Spleen (tissue), 11 donors: ENCODE measurements around the gene FOXO6. TPM values are rescaled to one million over a fixed set of nuclear protein-coding genes. Genes with fewer than 3 reads are reported as not detected.
"Not testable (repeated sequence)": the region's sequence is repeated elsewhere in the genome, so short reads cannot be mapped to it uniquely, and the experiment has no call there.

Experiments
- DNase-seq: peaks from one replicate; pipeline ENCODE4 v3.0.0-alpha.2; 2020
- H3K27ac ChIP-seq, 8 donors: fragments of 200-600 bp; sonication (generic) in 7 of 8; 1 replicate in 4 of 8; 2 replicates in 4 of 8; pipeline versions ENCODE4 v1.5.0 to v1.8.0; 2016 to 2021; ENCODE audit warnings: inconsistent platforms in 4 of 8, mild to moderate bottlenecking in 4 of 8, moderate library complexity in 1 of 8
- H3K27me3 ChIP-seq, 7 donors: fragments of 200-600 bp; sonication (generic) in 6 of 7; replicated peaks in 1 of 7; 1 replicate in 4 of 7; 2 replicates in 3 of 7; pipeline versions ENCODE4 v1.5.0 to v1.8.0; 2016 to 2021; ENCODE audit warnings: inconsistent platforms in 3 of 7, mild to moderate bottlenecking in 1 of 7
- H3K36me3 ChIP-seq, 6 donors: fragments of 200-600 bp; sonication (generic) in 5 of 6; 1 replicate in 4 of 6; 2 replicates in 2 of 6; pipeline versions ENCODE4 v1.5.0 to v1.8.0; 2016 to 2021; ENCODE audit warnings: inconsistent platforms in 2 of 6
- H3K4me1 ChIP-seq, 6 donors: fragments of 200-600 bp; sonication (generic) in 5 of 6; 1 replicate in 3 of 6; 2 replicates in 3 of 6; pipeline versions ENCODE4 v1.5.0 to v1.8.0; 2016 to 2021; ENCODE audit warnings: inconsistent platforms in 3 of 6
- H3K4me3 ChIP-seq, 8 donors: fragments of 200-600 bp; sonication (generic) in 7 of 8; 1 replicate in 4 of 8; 2 replicates in 4 of 8; pipeline versions ENCODE4 v1.5.0 to v1.8.0; 2016 to 2021; ENCODE audit warnings: inconsistent platforms in 4 of 8, mild to moderate bottlenecking in 4 of 8, moderate library complexity in 2 of 8
- H3K9me3 ChIP-seq, 8 donors: fragments of 200-600 bp; sonication (generic) in 7 of 8; 1 replicate in 4 of 8; 2 replicates in 4 of 8; pipeline versions ENCODE4 v1.5.0 to v1.8.0; 2016 to 2021; ENCODE audit warnings: inconsistent platforms in 4 of 8
- CTCF ChIP-seq, 11 experiments: fragments of 200-600 bp in 7 of 11; fragments of 450-650 bp in 4 of 11; sonication (generic) in 4 of 11; IDR thresholded peaks in 8 of 11; conservative IDR thresholded peaks in 3 of 11; 1 replicate in 7 of 11; 2 replicates in 4 of 11; pipeline versions ENCODE4 v1.4.0 to v1.8.0; 2016 to 2021; ENCODE audit warnings: antibody characterized with exemption in 11 of 11, inconsistent platforms in 4 of 11, mild to moderate bottlenecking in 1 of 11
- POLR2A ChIP-seq, 3 donors: fragments of 450-650 bp; IDR thresholded peaks; one replicate each; pipeline ENCODE4 v1.5.1; 2017; ENCODE audit warnings: antibody characterized with exemption in 3 of 3, mild to moderate bottlenecking in 1 of 3
- POLR2AphosphoS5 ChIP-seq, 3 donors: sonication (generic); formaldehyde crosslinking; IDR thresholded peaks; one replicate each; pipeline ENCODE4 v1.5.1; 2017; ENCODE audit warnings: antibody characterized with exemption in 3 of 3
- WGBS, 5 donors: extraction: QIAGEN DNeasy Blood & Tissue Kit in 3 of 5; methylation state at CpG; one replicate each; pipeline versions ENCODE4 v1.1.5 to v1.1.7; 2013 to 2018; 5-methylcytosine and 5-hydroxymethylcytosine counted together
- intact Hi-C: fragments of 100-400 bp; cut with DNase I; formaldehyde crosslinking; loops from one replicate; pipeline ENCODE4 v1.15.0; 2023; ENCODE audit warnings: low total_unique reads
- polyA plus RNA-seq, 3 donors: library from polyadenylated mRNA; stranded (reverse); fragments of 200-250 nt; gene quantifications; one replicate each; pipeline ENCODE4 v1.2.1, GENCODE V29; 2013
- total RNA-seq, 7 donors: library from RNA; depleted of rRNA in 3 of 7; stranded (reverse); fragments of >200 nt in 3 of 7; fragmentation: NEBNext Ultra II Directional in 4 of 7; extraction: Animal tissue kit (Norgen Biotek cat#: 25700) in 4 of 7; gene quantifications; one replicate each; pipeline versions ENCODE4 v1.1.0 to v1.2.1, GENCODE V29; 2016 to 2021
- donor health status: healthy with polysubstance abuse.
- donor health status: DM: no; HTN: no; CAD: no; lungs with moderate emphysema.
- donor health status: DM: no; HTN: no; CAD: no.
- donor health status: Bipolar disorder and iron deficiency.
- donor health status: healthy.
- donor health status: DM: no; HTN: no; CAD: no.
- donor health status: DM: yes; HTN: yes; CAD: no.

Gene FOXO6
- total and polyA plus RNA-seq, 10 donors = 0.14 to 1.6 (median 0.32) TPM; not detected in 1

DNA sequence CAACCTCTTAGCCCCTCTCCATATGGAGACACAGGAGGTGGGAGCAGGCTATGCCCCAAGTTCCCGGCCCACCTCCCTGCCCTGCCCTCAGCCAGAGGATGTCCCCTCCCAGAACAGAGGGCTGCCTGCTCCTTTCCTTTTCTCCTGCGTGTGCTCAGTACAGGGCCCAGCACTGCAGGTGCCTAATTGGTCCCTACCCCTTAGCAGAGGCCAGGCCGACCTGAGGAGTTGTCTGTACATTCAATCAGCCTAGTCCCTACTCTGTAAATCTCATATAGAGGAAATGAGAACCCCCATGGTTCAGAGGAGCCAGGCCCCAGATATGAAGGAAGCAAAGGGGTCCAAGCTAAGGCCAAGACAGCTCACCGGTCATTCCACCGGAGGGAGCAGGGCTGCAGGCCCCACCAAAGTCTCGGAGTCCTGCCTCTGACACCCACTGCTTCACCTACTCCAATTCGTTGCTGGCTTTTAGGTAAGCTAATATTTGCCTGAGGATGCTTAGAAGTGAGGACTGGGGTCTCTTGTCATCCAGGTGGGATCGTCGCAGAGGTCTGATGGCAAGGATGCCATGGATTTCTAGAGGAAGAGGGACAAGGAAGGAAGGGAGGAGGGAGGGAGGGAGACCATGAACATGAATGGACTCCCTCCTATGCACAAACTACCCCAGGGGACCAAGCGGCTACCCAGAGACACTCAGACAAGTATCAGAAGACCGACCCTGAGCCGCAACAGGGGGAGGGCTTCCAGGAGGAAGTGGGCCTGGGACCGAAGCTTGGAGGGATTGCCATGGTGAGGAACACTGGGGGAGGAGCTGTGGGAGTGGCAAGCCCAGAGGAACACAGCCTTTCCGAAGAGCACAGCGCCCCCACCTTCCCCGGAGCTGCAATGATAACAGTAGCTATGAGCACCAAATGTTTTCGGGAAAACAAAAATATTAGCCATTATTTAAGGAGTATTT lies 30.4 kb upstream of the FOXO6 start:
- H3K4me1 ChIP-seq = no peaks in the 10 kb centered on the region
- no peak overlapping the region for H3K27ac ChIP-seq
- TF ChIP-seq POLR2A (IDR thresholded peaks at IDR 0.05) (no peak), POLR2AphosphoS5 (IDR thresholded peaks at IDR 0.05) (no peak), CTCF (IDR thresholded peaks at IDR 0.05 in 8 of 11, conservative IDR thresholded peaks at IDR 0.05 in 3 of 11) (no peak)
- no peaks in the 10 kb centered on the region for H3K36me3 ChIP-seq
- 59 to 69% (median 65%) methylated on average over 17 of the region's 17 CpGs for WGBS, 5 donors
- H3K27me3 ChIP-seq = peaks cover 0 to 9% (median 0%) of the 10 kb centered on the region in 7 donors
- H3K9me3 ChIP-seq = peaks cover 0 to 11% (median 0%) of the 10 kb centered on the region in 8 donors
- DNase-seq = no peak
- intact Hi-C loops = no loop called here
- no peak overlapping the region for H3K4me3 ChIP-seq

DNA sequence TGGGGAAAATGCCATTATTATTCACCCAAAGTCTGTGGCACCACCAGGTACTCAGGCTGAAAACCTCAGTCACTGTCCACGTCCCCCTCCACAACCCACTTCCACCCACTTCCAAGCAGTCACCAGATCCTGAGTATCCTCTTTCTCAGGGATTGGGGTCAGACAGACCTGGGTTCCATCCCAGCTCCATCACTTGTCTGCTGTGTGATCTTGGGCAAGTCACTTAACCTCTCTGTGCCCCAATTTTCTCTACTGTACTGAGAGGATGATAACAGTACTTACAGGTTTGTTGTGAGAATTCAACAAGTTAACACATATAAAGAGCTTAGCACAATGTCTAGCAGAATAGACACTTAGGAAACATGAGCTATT lies 29.7 kb upstream of the FOXO6 start:
- TF ChIP-seq CTCF (IDR thresholded peaks at IDR 0.05 in 8 of 11, conservative IDR thresholded peaks at IDR 0.05 in 3 of 11) (no peak), POLR2AphosphoS5 (IDR thresholded peaks at IDR 0.05) (no peak), POLR2A (IDR thresholded peaks at IDR 0.05) (no peak)
- Histone ChIP-seq H3K36me3 (no peaks in the 10 kb centered on the region), H3K4me3 (no peak overlapping the region), H3K27ac (no peak overlapping the region), H3K27me3 (peaks cover 0 to 9% (median 0%) of the 10 kb centered on the region in 7 donors), H3K4me1 (no peaks in the 10 kb centered on the region), H3K9me3 (peaks cover 0 to 11% (median 0%) of the 10 kb centered on the region in 8 donors)
- 57 to 68% (median 63%) methylated on average over 1 of the region's 1 CpG for WGBS, 5 donors
- intact Hi-C loops = no loop called here
- no peak for DNase-seq

GRCh38 chr1:41332161-41332560 lies 29.1 kb upstream of the FOXO6 start:
- DNase-seq, intact Hi-C loops: not testable (repeated sequence)
- 84 to 93% (median 92%) methylated on average over 6 of the region's 6 CpGs for WGBS, 5 donors

DNA sequence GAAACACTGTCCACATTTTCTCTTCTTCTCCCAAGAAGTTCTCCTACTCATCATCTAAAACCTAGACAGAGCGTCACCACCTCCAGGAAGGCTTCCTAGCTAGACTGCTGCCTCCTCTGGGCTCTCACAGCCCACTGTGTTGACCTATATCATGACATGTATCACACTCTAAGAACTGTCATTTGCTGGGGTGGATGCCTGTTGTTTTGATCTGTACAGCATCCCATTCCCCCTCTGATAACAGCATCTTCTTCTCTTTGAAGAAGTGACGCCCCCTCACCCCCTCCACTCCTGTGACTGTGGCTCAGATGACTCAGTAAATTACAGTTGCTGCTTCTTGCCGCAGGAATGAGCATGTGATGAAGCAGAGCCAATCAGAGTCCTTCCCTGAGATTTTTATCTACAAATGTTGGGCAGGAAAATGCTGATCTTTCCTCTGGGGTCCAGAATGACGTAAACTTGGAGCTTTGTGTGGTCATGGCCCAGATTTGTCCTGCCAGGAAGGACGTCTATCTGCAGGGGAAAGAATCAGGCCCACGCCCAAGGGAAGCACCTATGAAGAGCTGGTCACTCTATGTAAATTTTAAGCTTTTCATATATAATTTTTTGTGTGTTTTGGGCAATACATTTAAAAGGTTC lies 28.0 kb upstream of the FOXO6 start:
- H3K9me3 ChIP-seq = peaks cover 0 to 14% (median 2%) of the 10 kb centered on the region in 8 donors
- no peak for DNase-seq
- no peaks in the 10 kb centered on the region for H3K4me1 ChIP-seq
- WGBS, 5 donors = 44 to 53% (median 50%) methylated on average over 6 of the region's 6 CpGs
- TF ChIP-seq POLR2A (IDR thresholded peaks at IDR 0.05) = no peak
- TF ChIP-seq POLR2AphosphoS5 (IDR thresholded peaks at IDR 0.05) = no peak
- no peak for TF ChIP-seq CTCF (IDR thresholded peaks at IDR 0.05 in 8 of 11, conservative IDR thresholded peaks at IDR 0.05 in 3 of 11)
- no peaks in the 10 kb centered on the region for H3K36me3 ChIP-seq
- H3K4me3 ChIP-seq = no peak overlapping the region
- no peak overlapping the region for H3K27ac ChIP-seq
- intact Hi-C loops = no loop called here
- peaks cover 0 to 9% (median 0%) of the 10 kb centered on the region in 7 donors for H3K27me3 ChIP-seq

More at GRCh38 chr1:41332161-41332560, 29.1 kb upstream of the FOXO6 start:
- H3K27me3 ChIP-seq, H3K36me3 ChIP-seq, H3K4me1 ChIP-seq, H3K27ac ChIP-seq, H3K4me3 ChIP-seq: not testable (repeated sequence)
- H3K9me3 ChIP-seq = peaks cover 0 to 11% (median 0%) of the 10 kb centered on the region in 8 donors
